Lower leg skin (tissue), 3 donors: ENCODE measurements around the gene IL17D.

Experiments used
- CTCF ChIP-seq, 3 donors: fragments of 450-650 bp; IDR thresholded peaks; one replicate each; pipeline ENCODE4 v1.5.1; 2016; ENCODE audit warnings: antibody characterized with exemption in 3 of 3, mild to moderate bottlenecking in 3 of 3, moderate library complexity in 2 of 3
- POLR2A ChIP-seq, 2 donors: fragments of 450-650 bp; IDR thresholded peaks; one replicate each; pipeline ENCODE4 v1.6.1; 2016 to 2017; ENCODE audit warnings: antibody characterized with exemption in 2 of 2, mild to moderate bottlenecking in 1 of 2, moderate library complexity in 1 of 2

GRCh38 chr13:20701461-20701860 lies 2.0 kb upstream of the IL17D start:
- no peak for TF ChIP-seq CTCF (IDR thresholded peaks at IDR 0.05)
- no peak for TF ChIP-seq POLR2A (IDR thresholded peaks at IDR 0.05)
